NCI-H2081 treated with DMSO at 0.1 percent for 48 hours (cell line): ENCODE data around the gene CALN1.
"Not testable (repeated sequence)": the region's sequence is repeated elsewhere in the genome, so short reads cannot be mapped to it uniquely, and the experiment has no call there.

Experiments
- DNase-seq: peaks from one replicate; lab custom pipeline; 2025; lab: John Stamatoyannopoulos, UW

Gene CALN1

GRCh38 chr7:72412121-72412618, at the start of gene CALN1:
TSS of gene CALN1 (minus strand) at chr7:72412338.
- not testable (repeated sequence) for DNase-seq

GRCh38 chr7:72453471-72453870, 41.3 kb upstream of the CALN1 start:
- no peak for DNase-seq

- no peak for DNase-seq
These were observed 35.5 kb upstream of the CALN1 start for GRCh38 chr7:72447465-72448204.

- no peak for DNase-seq
These were observed 34.7 kb upstream of the CALN1 start for GRCh38 chr7:72446591-72447462.

GRCh38 chr7:72446131-72446530, 34.0 kb upstream of the CALN1 start:
- no peak for DNase-seq

GRCh38 chr7:72445580-72445979, 33.4 kb upstream of the CALN1 start:
- DNase-seq: no peak

GRCh38 chr7:72445075-72445474, 32.9 kb upstream of the CALN1 start:
- no peak for DNase-seq

GRCh38 chr7:72444026-72444776, 32.1 kb upstream of the CALN1 start:
- no peak for DNase-seq

- DNase-seq: no peak
These were observed 29.7 kb upstream of the CALN1 start for GRCh38 chr7:72441791-72442190.

GRCh38 chr7:72438491-72438890, 26.4 kb upstream of the CALN1 start:
- no peak for DNase-seq

- DNase-seq: no peak
These were observed 25.5 kb upstream of the CALN1 start for GRCh38 chr7:72437610-72438009.

- DNase-seq: no peak
These were observed 25.0 kb upstream of the CALN1 start for GRCh38 chr7:72437061-72437585.

- DNase-seq: no peak
These were observed 23.9 kb upstream of the CALN1 start for GRCh38 chr7:72435925-72436480.

GRCh38 chr7:72435366-72435765, 23.2 kb upstream of the CALN1 start:
- no peak for DNase-seq

GRCh38 chr7:72430531-72430930, 18.4 kb upstream of the CALN1 start:
- no peak for DNase-seq

GRCh38 chr7:72429316-72429715, 17.2 kb upstream of the CALN1 start:
- no peak for DNase-seq

- no peak for DNase-seq
These were observed 4.7 kb upstream of the CALN1 start for GRCh38 chr7:72416846-72417245.

GRCh38 chr7:72415586-72415985, 3.4 kb upstream of the CALN1 start:
- no peak for DNase-seq

- DNase-seq: no peak
These were observed 1.7 kb upstream of the CALN1 start for GRCh38 chr7:72413886-72414285.

- no peak for DNase-seq
These were observed 1.2 kb upstream of the CALN1 start for GRCh38 chr7:72413290-72413689.

GRCh38 chr7:72411419-72411818, 719 bp downstream of the CALN1 start:
- DNase-seq: no peak

- DNase-seq: no peak
These were observed 2.5 kb downstream of the CALN1 start for GRCh38 chr7:72409638-72410015.
